HG03039 (cell line): ENCODE measurements around the gene TBCK.
"Not testable (repeated sequence)": the region's sequence is repeated elsewhere in the genome, so short reads cannot be mapped to it uniquely, and the experiment has no call there.

Source experiments
- ATAC-seq: cut with Tn5 transposase; IDR thresholded peaks from one replicate; pipeline ENCODE4 v1.9.1; 2021; ENCODE audit warnings: mild to moderate bottlenecking, moderate library complexity; ENCODE audit not compliant: unreplicated experiment

The TBCK gene

DNA sequence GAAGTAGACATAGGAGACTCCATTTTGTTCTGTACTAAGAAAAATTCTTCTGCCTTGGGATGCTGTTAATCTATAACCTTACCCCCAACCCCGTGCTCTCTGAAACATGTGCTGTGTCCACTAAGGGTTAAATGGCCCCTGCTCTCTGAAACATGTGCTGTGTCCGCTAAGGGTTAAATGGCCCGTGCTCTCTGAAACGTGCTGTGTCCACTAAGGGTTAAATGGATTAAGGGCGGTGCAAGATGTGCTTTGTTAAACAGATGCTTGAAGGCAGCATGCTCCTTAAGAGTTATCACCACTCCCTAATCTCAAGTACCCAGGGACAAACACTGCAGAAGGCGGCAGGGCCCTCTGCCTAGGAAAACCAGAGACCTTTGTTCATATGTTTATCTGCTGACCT lies 5.8 kb upstream of the TBCK start:
- not testable (repeated sequence) for ATAC-seq

GRCh38 chr4:106321168-106321567 lies 5.2 kb upstream of the TBCK start:
- ATAC-seq = not testable (repeated sequence)

DNA sequence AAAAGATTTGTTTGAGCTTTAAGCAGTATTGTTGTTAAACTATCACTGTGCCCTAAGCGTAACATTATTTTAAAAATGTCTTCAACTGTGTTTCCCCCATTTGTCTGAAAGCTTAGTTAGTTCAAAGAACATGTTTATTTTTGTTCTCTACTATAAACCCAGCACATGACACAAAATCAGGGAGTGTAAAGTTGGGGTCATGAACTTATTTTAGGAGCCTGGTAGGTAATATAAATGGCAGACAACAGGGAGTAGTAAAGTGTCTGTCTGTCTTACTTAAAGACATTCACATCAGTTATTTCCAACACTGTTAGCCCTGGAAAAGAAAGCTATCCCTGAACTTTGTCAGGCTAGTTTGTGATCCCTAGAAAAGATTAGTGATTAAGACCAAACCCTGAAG lies 4.2 kb upstream of the TBCK start:
- no peak for ATAC-seq

- ATAC-seq = no peak
Measured at GRCh38 chr4:106318511-106318910, 2.5 kb upstream of the TBCK start.

DNA sequence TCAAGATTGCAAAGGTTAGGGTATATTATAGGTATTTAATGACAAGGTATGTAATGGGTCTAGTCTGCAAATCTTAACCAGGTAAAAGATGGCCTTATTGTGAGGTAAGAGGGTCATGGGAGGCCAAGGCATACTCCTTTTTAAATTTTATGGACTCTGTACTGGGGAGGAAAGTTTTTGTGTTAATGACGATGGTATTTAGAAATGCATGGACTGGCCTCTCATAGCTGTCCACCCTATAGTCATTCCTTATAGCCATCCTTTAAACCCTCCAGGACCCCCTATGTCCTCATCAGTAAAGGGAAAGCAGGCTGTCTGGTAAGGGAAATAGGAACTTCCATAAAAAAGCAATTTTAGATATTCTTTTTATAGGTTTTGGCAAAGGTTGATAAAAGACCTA lies 1.8 kb upstream of the TBCK start:
- ATAC-seq = no peak

DNA sequence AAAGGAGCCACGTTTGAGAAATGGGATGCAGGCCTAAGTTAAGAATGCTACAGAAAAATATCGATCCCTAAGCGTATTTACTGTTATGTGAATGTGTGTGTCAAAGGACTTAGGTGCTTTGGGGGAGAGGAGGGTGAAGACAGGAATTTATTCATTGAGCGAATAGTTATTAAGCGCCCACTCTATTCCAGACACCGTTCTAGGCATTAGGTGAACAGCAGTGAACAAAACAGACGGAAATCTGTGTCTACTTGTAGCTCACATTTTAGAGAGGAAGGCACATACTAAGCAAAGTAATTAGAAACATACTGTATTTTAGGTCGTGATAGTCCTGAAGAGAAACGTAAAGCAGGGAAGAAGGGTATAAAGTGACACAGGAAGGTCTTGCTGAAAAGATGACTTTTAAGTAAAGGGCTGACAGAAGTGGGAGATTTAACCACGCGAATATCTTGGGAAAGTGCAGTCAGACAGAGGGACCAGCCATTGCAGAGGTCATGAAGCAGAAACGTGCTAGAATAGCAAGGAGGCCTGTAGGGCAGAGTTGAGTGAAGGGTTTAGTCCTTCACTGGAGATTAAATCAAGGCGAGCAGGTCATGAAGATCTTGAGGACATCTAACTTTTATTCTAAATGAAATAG lies 882 bp upstream of the TBCK start:
- ATAC-seq = no peak

DNA sequence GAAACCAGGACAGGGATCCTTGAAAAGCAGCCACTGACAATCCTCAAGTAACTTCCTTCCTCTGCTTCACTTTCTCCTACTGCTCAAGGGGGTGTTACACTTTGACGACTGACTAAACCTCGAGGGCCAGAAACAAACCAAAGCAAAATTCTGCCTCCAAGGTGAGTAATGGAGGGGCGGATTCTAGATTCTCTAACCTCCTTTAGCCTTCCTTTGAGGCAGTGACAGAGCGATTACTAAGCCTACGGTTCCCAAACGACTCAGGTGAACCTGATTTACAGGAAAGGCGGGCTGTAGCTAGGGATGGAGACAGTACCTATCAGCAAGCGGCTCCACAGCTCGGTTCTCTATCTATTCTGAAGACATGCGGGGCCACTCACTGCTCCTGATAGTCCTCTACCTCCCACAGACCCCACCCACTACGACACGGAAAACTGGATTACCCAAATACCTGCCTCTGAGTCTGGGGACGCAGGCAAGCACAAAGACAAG lies 487 bp downstream of the TBCK start:
- ATAC-seq = peak; percentile 7

DNA sequence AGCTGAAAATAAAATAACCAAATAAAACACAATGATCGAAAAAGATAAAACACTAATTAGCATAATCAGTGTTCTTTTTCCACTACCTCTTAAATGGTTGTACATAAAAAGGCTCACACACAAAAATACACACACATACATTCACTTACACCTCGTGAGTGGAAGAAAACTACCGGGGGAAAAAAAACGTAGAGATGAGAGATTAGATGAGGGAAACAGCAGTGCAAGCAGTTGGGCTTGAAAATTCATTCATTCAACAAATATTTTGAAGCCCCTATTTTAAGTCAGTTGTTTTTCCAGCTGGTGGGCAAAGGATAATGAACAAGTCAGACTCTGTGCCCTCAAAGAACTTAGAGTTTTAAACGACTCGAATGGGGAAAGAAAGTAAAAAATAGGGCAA lies 1.0 kb downstream of the TBCK start:
- no peak for ATAC-seq

GRCh38 chr4:106312997-106313522 lies 2.9 kb downstream of the TBCK start:
- no peak for ATAC-seq

- ATAC-seq = no peak
Measured at GRCh38 chr4:106312377-106312776, 3.6 kb downstream of the TBCK start.

DNA sequence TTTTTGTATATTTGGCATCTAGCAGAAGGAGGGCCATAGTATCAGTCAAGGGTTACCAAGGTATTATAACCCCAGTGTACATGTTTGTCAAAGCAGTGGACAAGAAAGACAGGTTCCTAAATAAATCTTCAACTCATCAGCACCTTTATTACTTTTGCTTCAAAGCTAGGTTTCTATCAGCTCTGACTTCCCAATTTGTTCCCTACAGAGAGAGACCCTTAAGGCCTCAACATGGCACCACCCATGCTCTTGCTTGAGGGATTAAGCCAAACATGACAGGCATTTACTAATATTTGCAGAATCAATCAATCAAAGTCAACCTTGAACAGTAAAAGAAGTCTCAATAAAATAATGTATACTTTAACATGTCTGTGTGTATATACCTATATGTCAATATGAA lies 9.4 kb downstream of the TBCK start:
- no peak for ATAC-seq

DNA sequence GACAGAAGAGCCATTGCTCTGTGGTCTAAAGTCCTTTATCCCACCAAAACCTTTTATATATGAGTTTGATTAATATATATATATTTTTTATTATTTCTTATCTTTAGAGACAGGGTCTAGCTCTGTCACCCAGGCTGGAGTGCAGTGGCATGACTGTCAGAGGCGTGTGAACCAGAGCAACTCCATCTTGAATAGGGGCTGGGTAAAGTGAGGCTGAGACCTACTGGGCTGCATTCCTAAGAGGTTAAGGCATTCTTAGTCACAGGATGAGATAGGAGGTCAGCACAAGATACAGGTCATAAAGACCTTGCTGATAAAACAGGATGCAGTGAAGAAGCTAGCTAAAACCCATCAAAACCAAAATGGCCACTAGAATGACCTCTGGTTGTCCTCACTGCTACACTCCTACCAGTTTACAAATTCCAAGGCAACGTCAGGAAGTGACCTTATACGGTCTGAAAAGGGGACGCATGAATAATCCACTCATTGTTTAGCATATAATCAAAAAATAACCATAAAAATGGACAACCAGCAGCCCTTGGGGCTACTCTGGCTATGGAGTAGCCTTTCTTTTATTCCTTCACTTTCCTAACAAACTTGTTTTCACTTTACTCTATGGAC lies 10.5 kb downstream of the TBCK start:
- ATAC-seq = no peak

DNA sequence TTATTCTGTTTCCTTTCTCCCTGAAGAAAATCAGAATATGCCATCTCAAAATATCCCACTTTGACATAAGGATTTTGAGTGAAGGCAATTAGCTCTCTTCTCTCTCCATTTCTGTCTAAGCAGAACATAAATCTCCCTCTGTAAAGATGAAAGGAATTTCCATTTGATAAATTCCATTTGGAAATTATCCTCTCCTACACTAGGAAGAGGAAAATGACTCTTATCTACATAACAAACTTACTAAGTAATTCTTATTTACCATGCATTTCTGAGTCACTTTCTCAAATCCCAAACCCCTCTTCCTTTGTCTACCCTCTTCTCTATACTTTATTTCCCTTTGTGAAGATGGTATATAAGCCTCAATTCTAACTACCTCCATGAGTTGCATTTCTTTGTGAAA lies 11.4 kb downstream of the TBCK start:
- ATAC-seq = no peak

DNA sequence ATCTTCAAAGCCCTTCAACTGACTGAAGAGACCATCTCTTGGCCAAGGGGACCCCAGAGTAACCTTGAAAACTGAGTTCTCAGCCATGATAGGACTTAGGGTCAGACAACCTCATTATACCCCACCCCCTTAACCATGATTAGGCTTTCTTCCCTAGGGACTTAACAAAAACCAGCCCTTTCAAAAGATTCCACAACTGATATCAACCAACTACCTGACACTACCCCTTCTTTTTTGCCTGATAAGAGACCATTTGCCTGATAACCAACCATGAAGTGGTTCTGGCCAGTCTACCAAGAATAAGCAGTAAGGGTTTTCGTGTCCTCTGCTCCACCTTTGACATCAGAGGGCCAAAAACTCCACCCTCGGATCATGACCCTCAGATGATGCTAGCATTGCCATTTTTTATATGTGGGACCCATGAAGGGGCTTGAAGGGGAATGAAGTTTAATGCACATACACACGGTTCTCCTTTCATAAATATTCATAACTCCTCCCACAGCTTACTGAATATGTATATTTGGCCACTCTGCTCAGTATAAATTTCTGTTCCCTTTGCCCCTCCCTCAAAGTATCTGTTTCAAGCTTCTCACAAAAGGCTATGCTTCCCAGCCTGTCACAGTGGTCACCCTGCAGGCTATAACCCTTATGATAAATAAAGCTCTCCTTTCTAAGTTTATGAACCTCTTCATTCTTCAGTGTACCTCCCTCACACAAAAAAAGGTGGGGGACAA lies 12.3 kb downstream of the TBCK start:
- ATAC-seq = no peak

DNA sequence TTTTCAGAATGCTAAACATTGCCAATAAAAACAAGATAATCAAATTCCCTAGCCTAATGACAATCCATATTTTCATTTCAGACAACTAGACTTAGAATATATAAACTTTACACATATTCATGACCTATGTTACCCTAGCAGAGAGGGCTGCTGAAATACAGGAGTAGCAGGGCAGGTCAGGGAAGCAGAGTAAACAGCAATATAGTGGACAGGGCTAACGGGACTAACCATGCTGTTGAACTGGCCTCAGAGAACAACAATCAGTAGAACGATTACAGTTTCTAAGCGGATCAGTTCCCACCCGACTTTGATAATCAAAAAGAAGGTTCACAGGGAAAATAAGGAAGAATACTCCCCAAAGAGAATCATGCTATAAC lies 14.0 kb downstream of the TBCK start:
- no peak for ATAC-seq

GRCh38 chr4:106301393-106302061 lies 14.5 kb downstream of the TBCK start:
- no peak for ATAC-seq

- no peak for ATAC-seq
Measured at GRCh38 chr4:106299977-106300376, 16.0 kb downstream of the TBCK start.

DNA sequence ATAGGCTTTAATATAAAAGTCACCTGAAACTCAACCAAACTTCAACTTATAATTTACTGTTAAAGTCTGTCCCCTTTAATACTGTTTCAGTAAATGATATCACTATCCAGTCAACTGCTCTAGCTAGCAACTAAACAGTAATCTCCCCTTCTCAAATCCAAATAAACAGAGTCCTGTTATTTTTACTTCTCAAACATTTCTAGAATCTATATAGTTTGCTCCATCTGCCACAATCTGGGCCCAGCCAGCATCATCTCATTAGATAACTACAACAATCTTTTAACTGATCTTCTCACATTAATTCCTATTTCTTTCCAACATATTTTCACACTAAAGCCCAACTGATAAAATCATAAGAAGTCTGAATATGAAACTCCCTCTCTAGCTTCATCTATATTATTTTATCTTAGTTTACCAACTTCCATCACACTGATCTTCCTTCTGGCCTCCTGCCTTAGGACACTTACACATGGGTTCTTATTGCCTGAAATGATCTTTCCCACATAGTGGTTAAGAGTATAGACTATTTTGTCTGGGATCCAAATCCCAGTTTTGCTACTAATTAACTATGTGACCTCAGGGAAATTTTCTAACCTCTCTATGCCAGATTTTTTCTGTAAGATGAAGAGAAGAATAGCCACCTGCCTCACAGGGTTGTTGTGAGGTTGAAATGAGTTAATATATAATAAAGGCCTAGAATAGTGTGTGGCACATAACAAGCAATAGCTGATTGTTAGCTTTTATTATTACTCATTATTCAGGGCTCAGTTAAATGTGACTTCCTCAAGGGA lies 18.6 kb downstream of the TBCK start:
- ATAC-seq = no peak

GRCh38 chr4:106294062-106294461 lies 21.9 kb downstream of the TBCK start:
- ATAC-seq = no peak

- no peak for ATAC-seq
Measured at GRCh38 chr4:106291678-106292077, 24.3 kb downstream of the TBCK start.

DNA sequence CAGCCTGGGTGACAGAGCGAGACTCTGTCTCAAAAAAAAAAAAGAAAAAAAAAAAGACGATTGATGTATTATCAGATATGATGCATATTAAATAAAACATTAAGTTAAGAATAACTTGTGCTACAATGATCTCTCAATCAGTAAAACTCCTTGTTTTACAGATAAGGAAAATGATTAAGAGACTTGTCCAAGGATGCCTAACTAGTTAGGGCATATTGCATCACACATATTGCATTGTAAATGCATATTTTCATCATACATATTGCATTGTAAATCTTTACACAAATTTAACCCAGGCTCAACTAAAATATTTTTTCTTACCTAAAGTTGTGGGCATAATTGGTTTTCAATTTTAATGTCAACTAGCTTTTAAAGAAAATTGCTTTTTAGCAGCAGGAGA lies 26.3 kb downstream of the TBCK start:
- no peak for ATAC-seq
